HG02610 (cell line): ENCODE measurements around the gene AIRE.
"Not testable (repeated sequence)": the region's sequence is repeated elsewhere in the genome, so short reads cannot be mapped to it uniquely, and the experiment has no call there.

ENCODE experiments used
- ATAC-seq: cut with Tn5 transposase; IDR thresholded peaks from one replicate; pipeline ENCODE4 v1.9.1; 2021; ENCODE audit warnings: mild to moderate bottlenecking, moderate library complexity; ENCODE audit not compliant: unreplicated experiment

The AIRE gene

GRCh38 chr21:44265734-44266270 lies 19.9 kb upstream of the AIRE start:
- no peak for ATAC-seq

GRCh38 chr21:44267655-44268142 lies 18.0 kb upstream of the AIRE start:
- ATAC-seq: no peak

GRCh38 chr21:44269090-44269489 lies 16.6 kb upstream of the AIRE start:
- ATAC-seq: no peak

- no peak for ATAC-seq
Measured at GRCh38 chr21:44271558-44272283, 14.0 kb upstream of the AIRE start.

GRCh38 chr21:44272284-44272858 lies 13.3 kb upstream of the AIRE start:
- ATAC-seq: no peak

GRCh38 chr21:44273046-44273445 lies 12.6 kb upstream of the AIRE start:
- ATAC-seq: no peak

GRCh38 chr21:44275041-44275440 lies 10.6 kb upstream of the AIRE start:
- no peak for ATAC-seq

- no peak for ATAC-seq
Measured at GRCh38 chr21:44279354-44280260, 6.1 kb upstream of the AIRE start.

GRCh38 chr21:44281801-44282200 lies 3.9 kb upstream of the AIRE start:
- ATAC-seq: no peak

GRCh38 chr21:44282370-44282769 lies 3.3 kb upstream of the AIRE start:
- no peak for ATAC-seq

- not testable (repeated sequence) for ATAC-seq
Measured at GRCh38 chr21:44283211-44283785, 2.4 kb upstream of the AIRE start.

- no peak for ATAC-seq
Measured at GRCh38 chr21:44283948-44284347, 1.7 kb upstream of the AIRE start.

- no peak for ATAC-seq
Measured at GRCh38 chr21:44286086-44286715, 525 bp downstream of the AIRE start.

- ATAC-seq: no peak
Measured at GRCh38 chr21:44286716-44287632, 1.3 kb downstream of the AIRE start.

GRCh38 chr21:44288251-44289110 lies 2.8 kb downstream of the AIRE start:
- ATAC-seq: no peak

- ATAC-seq: no peak
Measured at GRCh38 chr21:44289381-44290010, 3.8 kb downstream of the AIRE start.

GRCh38 chr21:44290327-44291077 lies 4.8 kb downstream of the AIRE start:
- no peak for ATAC-seq
